ENCODE results near the gene ZNF23. TPM values are rescaled to one million over a fixed set of nuclear protein-coding genes. Genes with fewer than 3 reads are reported as not detected.

The ZNF23 gene
- total RNA-seq, 1 experiment from 2014 or later: 13.7 TPM

- ChIA-PET CTCF (interaction anchor here (0.6 to 1.3 kb wide), 3 partner anchors 10 to 39 kb away, joined by 3 to 4 read pairs (median 3); no protein-coding TSS in a partner anchor), POLR2A (no interaction called here)
- TF ChIP-seq CTCF (IDR thresholded peaks at IDR 0.05; ENCODE audit: unreplicated experiment): no peak
- H3K4me3 Mint-ChIP-seq (ENCODE audit: unreplicated experiment): no peak overlapping the region
- peaks cover 14% of the 10 kb centered on the region for H3K27me3 Mint-ChIP-seq (ENCODE audit: insufficient read depth, unreplicated experiment)
- H3K4me1 Mint-ChIP-seq (ENCODE audit: insufficient read depth, unreplicated experiment): no peaks in the 10 kb centered on the region
- H3K27ac Mint-ChIP-seq (ENCODE audit: low read depth, unreplicated experiment): no peak overlapping the region
- intact Hi-C loops (cut with micrococcal nuclease): no loop called here
- peaks cover 9% of the 10 kb centered on the region for H3K36me3 Mint-ChIP-seq (ENCODE audit: insufficient read depth, unreplicated experiment)
- BruUV-seq (replicated peaks): no TSS peak
- no peak for DNase-seq (ENCODE audit: unreplicated experiment)
- peaks cover 12% of the 10 kb centered on the region for H3K9me3 Mint-ChIP-seq (ENCODE audit: unreplicated experiment)
These were observed 38.2 kb downstream of the ZNF23 start for GRCh38 chr16:71423865-71424264.

- Mint-ChIP-seq H3K27me3 (ENCODE audit: insufficient read depth, unreplicated experiment) (peaks cover 14% of the 10 kb centered on the region), H3K36me3 (ENCODE audit: insufficient read depth, unreplicated experiment) (peaks cover 9% of the 10 kb centered on the region), H3K9me3 (ENCODE audit: unreplicated experiment) (peaks cover 18% of the 10 kb centered on the region), H3K4me3 (ENCODE audit: unreplicated experiment) (no peak overlapping the region), H3K27ac (ENCODE audit: low read depth, unreplicated experiment) (no peak overlapping the region), H3K4me1 (ENCODE audit: insufficient read depth, unreplicated experiment) (no peaks in the 10 kb centered on the region)
- TF ChIP-seq CTCF (IDR thresholded peaks at IDR 0.05; ENCODE audit: unreplicated experiment): no peak
- BruUV-seq (replicated peaks): no TSS peak
- DNase-seq (ENCODE audit: unreplicated experiment): no peak
- intact Hi-C loops (cut with micrococcal nuclease): no loop called here
- ChIA-PET POLR2A (no interaction called here), CTCF (interaction anchor here (0.9 to 2.6 kb wide), 4 partner anchors 9 to 188 kb away, joined by 3 to 7 read pairs (median 4); no protein-coding TSS in a partner anchor)
These were observed 39.0 kb downstream of the ZNF23 start for GRCh38 chr16:71423016-71423415.

- no peak for TF ChIP-seq CTCF (IDR thresholded peaks at IDR 0.05; ENCODE audit: unreplicated experiment)
- peaks cover 9% of the 10 kb centered on the region for H3K36me3 Mint-ChIP-seq (ENCODE audit: insufficient read depth, unreplicated experiment)
- peaks cover 19% of the 10 kb centered on the region for H3K9me3 Mint-ChIP-seq (ENCODE audit: unreplicated experiment)
- intact Hi-C loops (cut with micrococcal nuclease): no loop called here
- H3K4me1 Mint-ChIP-seq (ENCODE audit: insufficient read depth, unreplicated experiment): no peaks in the 10 kb centered on the region
- peaks cover 14% of the 10 kb centered on the region for H3K27me3 Mint-ChIP-seq (ENCODE audit: insufficient read depth, unreplicated experiment)
- BruUV-seq (replicated peaks): no TSS peak
- no peak overlapping the region for H3K4me3 Mint-ChIP-seq (ENCODE audit: unreplicated experiment)
- H3K27ac Mint-ChIP-seq (ENCODE audit: low read depth, unreplicated experiment): no peak overlapping the region
- CTCF ChIA-PET: interaction anchor here (0.8 to 2.6 kb wide), 5 partner anchors 9 to 189 kb away, joined by 3 to 7 read pairs (median 4); no protein-coding TSS in a partner anchor
- DNase-seq (ENCODE audit: unreplicated experiment): peak; percentile 43
- POLR2A ChIA-PET: no interaction called here
These were observed 40.1 kb downstream of the ZNF23 start for GRCh38 chr16:71421911-71422310.

- Mint-ChIP-seq H3K27me3 (ENCODE audit: insufficient read depth, unreplicated experiment) (peaks cover 38% of the 10 kb centered on the region), H3K36me3 (ENCODE audit: insufficient read depth, unreplicated experiment) (no peaks in the 10 kb centered on the region), H3K27ac (ENCODE audit: low read depth, unreplicated experiment) (no peak overlapping the region), H3K4me1 (ENCODE audit: insufficient read depth, unreplicated experiment) (no peaks in the 10 kb centered on the region), H3K4me3 (ENCODE audit: unreplicated experiment) (no peak overlapping the region), H3K9me3 (ENCODE audit: unreplicated experiment) (peaks cover 8% of the 10 kb centered on the region)
- no peak for TF ChIP-seq CTCF (IDR thresholded peaks at IDR 0.05; ENCODE audit: unreplicated experiment)
- intact Hi-C loops (cut with micrococcal nuclease): loop anchor here (10.0 kb wide), 1 partner anchor 551 kb away; no protein-coding TSS in a partner anchor
- POLR2A ChIA-PET: no interaction called here
- no TSS peak for BruUV-seq (replicated peaks)
- CTCF ChIA-PET: interaction anchor here (0.5 to 11.5 kb wide), 13 partner anchors 10 to 200 kb away, joined by 3 to 212 read pairs (median 4); partner anchors contain the start of gene ZNF19
- no peak for DNase-seq (ENCODE audit: unreplicated experiment)
These were observed 48.0 kb downstream of the ZNF23 start for GRCh38 chr16:71414038-71414437.

All from MCF 10A (cell line).